Smooth muscle cell (in vitro differentiated cells): ENCODE measurements around the gene COLGALT1. TPM values are rescaled to one million over a fixed set of nuclear protein-coding genes. Genes with fewer than 3 reads are reported as not detected.

Source experiments
- DNase-seq: peaks from one replicate; lab custom pipeline; 2025; ENCODE audit not compliant: unreplicated experiment; lab: John Stamatoyannopoulos, UW
- H2AFZ ChIP-seq: fragments of 200-600 bp; sonication (generic); 2 replicates; pipeline ENCODE4 v1.6.0; 2016; ENCODE audit warnings: antibody characterized with exemption, low read depth, mild to moderate bottlenecking
- H3F3A ChIP-seq: fragments of 200-600 bp; sonication (generic); 2 replicates; pipeline ENCODE4 v1.6.0; 2017; ENCODE audit warnings: antibody characterized with exemption, low read depth
- H3K27ac ChIP-seq: fragments of 200-600 bp; sonication (generic); 2 replicates; pipeline ENCODE4 v1.5.1; 2016; ENCODE audit warnings: low read depth, mild to moderate bottlenecking
- H3K27me3 ChIP-seq: fragments of 200-600 bp; sonication (generic); 2 replicates; pipeline ENCODE4 v1.6.1; 2016; ENCODE audit warnings: low read depth, mild to moderate bottlenecking
- H3K36me3 ChIP-seq: fragments of 200-600 bp; sonication (generic); 2 replicates; pipeline ENCODE4 v1.5.1; 2016; ENCODE audit warnings: low read depth
- H3K4me1 ChIP-seq: fragments of 200-600 bp; sonication (generic); 2 replicates; pipeline ENCODE4 v1.5.1; 2016; ENCODE audit warnings: low read depth
- H3K4me2 ChIP-seq: fragments of 200-600 bp; sonication (generic); 2 replicates; pipeline ENCODE4 v1.6.0; 2016; ENCODE audit warnings: mild to moderate bottlenecking
- H3K4me3 ChIP-seq: fragments of 200-600 bp; sonication (generic); 2 replicates; pipeline ENCODE4 v1.5.1; 2016; ENCODE audit warnings: mild to moderate bottlenecking
- H3K79me2 ChIP-seq: fragments of 200-600 bp; sonication (generic); 2 replicates; pipeline ENCODE4 v1.6.0; 2016; ENCODE audit warnings: low read depth, mild to moderate bottlenecking
- H3K9ac ChIP-seq: fragments of 200-600 bp; sonication (generic); 2 replicates; pipeline ENCODE4 v1.6.0; 2016; ENCODE audit warnings: low read depth
- H3K9me3 ChIP-seq: fragments of 200-600 bp; sonication (generic); replicated peaks from 2 replicates; pipeline ENCODE4 v1.5.1; 2016; ENCODE audit warnings: low read depth
- H4K20me1 ChIP-seq: fragments of 200-600 bp; sonication (generic); 2 replicates; pipeline ENCODE4 v1.6.0; 2016; ENCODE audit warnings: low read depth
- CTCF ChIP-seq: fragments of 200-600 bp; sonication (generic); IDR thresholded peaks from 2 replicates; pipeline ENCODE4 v1.5.1; 2017; ENCODE audit warnings: borderline replicate concordance, mild to moderate bottlenecking, antibody characterized with exemption; ENCODE audit not compliant: insufficient read depth, poor library complexity, severe bottlenecking
- WGBS: methylation state at CpG from one replicate; pipeline ENCODE4 v1.1.7; 2016; ENCODE audit warnings: low lambda C conversion rate; 5-methylcytosine and 5-hydroxymethylcytosine counted together
- polyA plus RNA-seq: library from polyadenylated mRNA; unstranded; fragments of >200 nt; fragmentation: Nextera tagmentation; extraction: Ambion mirVana; gene quantifications from 2 replicates; pipeline ENCODE4 v1.2.1, GENCODE V29; 2016
- total RNA-seq: library from RNA; depleted of rRNA; stranded (reverse); fragments of >200 nt; gene quantifications from 2 replicates; pipeline ENCODE4 v1.2.3, GENCODE V29; 2014

Gene COLGALT1
- total and polyA plus RNA-seq, 2 experiments from 2014 or later, result 126 to 151 TPM

GRCh38 chr19:17624314-17624991, 69.0 kb downstream of the COLGALT1 start:
- Histone ChIP-seq H2AFZ (no peak overlapping the region), H3K36me3 (no peaks in the 10 kb centered on the region), H3K27me3 (no peaks in the 10 kb centered on the region), H3K79me2 (no peaks in the 10 kb centered on the region), H4K20me1 (no peaks in the 10 kb centered on the region), H3K4me2 (no peak overlapping the region), H3K4me1 (no peaks in the 10 kb centered on the region), H3K4me3 (no peak overlapping the region), H3K27ac (no peak overlapping the region), H3F3A (no peaks in the 10 kb centered on the region), H3K9ac (no peak overlapping the region), H3K9me3 (no peaks in the 10 kb centered on the region)
- DNase-seq, result no peak
- 94% methylated on average over 16 of the region's 16 CpGs for WGBS
- no peak for TF ChIP-seq CTCF

- Histone ChIP-seq H3K27ac (no peak overlapping the region), H4K20me1 (no peaks in the 10 kb centered on the region), H3F3A (no peaks in the 10 kb centered on the region), H2AFZ (no peak overlapping the region), H3K4me2 (no peak overlapping the region), H3K36me3 (no peaks in the 10 kb centered on the region), H3K9me3 (no peaks in the 10 kb centered on the region), H3K4me1 (no peaks in the 10 kb centered on the region), H3K9ac (no peak overlapping the region), H3K27me3 (no peaks in the 10 kb centered on the region), H3K4me3 (no peak overlapping the region), H3K79me2 (no peaks in the 10 kb centered on the region)
- WGBS, result 93% methylated on average over 1 of the region's 1 CpG
- no peak for DNase-seq
- no peak for TF ChIP-seq CTCF
Observed at GRCh38 chr19:17625043-17625442, 69.6 kb downstream of the COLGALT1 start.

- no peak for DNase-seq
- Histone ChIP-seq H3F3A (no peaks in the 10 kb centered on the region), H3K27ac (no peak overlapping the region), H3K79me2 (no peaks in the 10 kb centered on the region), H3K4me3 (no peak overlapping the region), H3K27me3 (no peaks in the 10 kb centered on the region), H2AFZ (no peak overlapping the region), H4K20me1 (no peaks in the 10 kb centered on the region), H3K4me2 (no peak overlapping the region), H3K4me1 (no peaks in the 10 kb centered on the region), H3K9me3 (no peaks in the 10 kb centered on the region), H3K36me3 (no peaks in the 10 kb centered on the region), H3K9ac (no peak overlapping the region)
- no peak for TF ChIP-seq CTCF
- 92% methylated on average over 2 of the region's 2 CpGs for WGBS
Observed at GRCh38 chr19:17625980-17626379, 70.5 kb downstream of the COLGALT1 start.

DNA sequence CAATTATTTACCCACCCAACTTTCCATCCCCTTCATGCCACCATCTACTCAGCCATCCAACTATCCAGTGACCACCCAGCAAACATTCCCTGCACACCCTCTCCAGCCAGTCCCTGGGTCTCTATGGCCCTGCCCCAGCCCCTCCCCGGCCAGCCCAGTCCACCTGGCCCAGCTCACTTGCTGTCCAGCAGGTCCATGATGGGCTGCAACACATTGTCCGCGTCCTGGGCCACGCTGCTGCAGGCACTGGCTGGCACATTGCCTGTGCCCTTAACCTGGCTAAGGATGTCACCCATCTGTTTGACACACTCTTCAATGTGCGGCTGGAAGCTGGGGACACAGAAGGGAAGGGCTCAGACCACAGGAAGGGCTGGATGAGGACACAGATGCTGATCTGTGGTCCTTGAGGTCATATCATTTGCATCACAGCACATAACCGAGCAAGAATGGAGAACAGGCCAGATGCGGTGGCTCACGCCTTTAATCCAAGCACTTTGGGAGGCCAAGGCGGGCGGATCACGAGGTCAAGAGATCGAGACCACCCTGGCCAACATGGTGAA, 71.1 kb downstream of the COLGALT1 start:
- H3K4me3 ChIP-seq, result no peak overlapping the region
- no peak overlapping the region for H2AFZ ChIP-seq
- no peaks in the 10 kb centered on the region for H3K27me3 ChIP-seq
- WGBS, result 94% methylated on average over 12 of the region's 12 CpGs
- H4K20me1 ChIP-seq, result no peaks in the 10 kb centered on the region
- TF ChIP-seq CTCF, result no peak
- no peaks in the 10 kb centered on the region for H3K4me1 ChIP-seq
- H3K4me2 ChIP-seq, result no peak overlapping the region
- no peaks in the 10 kb centered on the region for H3K9me3 ChIP-seq
- no peak overlapping the region for H3K27ac ChIP-seq
- no peak for DNase-seq
- no peak overlapping the region for H3K9ac ChIP-seq
- no peaks in the 10 kb centered on the region for H3K79me2 ChIP-seq
- no peaks in the 10 kb centered on the region for H3K36me3 ChIP-seq
- H3F3A ChIP-seq, result no peaks in the 10 kb centered on the region
